ENCODE data around the gene HNRNPA3. TPM values are rescaled to one million over a fixed set of nuclear protein-coding genes. Genes with fewer than 3 reads are reported as not detected.
"Not testable (repeated sequence)": the region's sequence is repeated elsewhere in the genome, so short reads cannot be mapped to it uniquely, and the experiment has no call there.

HNRNPA3 gene
- total RNA-seq, 2 experiments from 2014 or later: 68.2 to 450 TPM

DNA sequence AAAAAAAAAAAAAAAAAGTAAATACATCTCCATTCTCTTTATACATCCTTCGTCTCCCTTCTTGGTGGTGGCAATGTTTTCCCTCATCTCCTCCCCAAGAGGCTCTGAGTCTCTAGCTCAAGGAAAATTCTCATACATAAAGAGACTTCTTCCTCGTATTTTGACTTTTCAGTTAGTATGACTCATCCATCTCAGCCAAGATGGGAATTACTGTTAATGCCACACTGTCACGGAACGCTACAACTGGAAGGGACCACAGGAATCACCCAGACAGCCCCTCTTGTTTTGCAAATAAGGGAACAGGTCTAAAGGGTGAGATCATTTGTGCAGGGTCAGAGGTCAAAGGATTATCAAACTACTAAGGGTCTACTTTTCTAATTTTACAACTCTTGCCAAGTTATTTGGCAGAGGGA lies 32.4 kb downstream of the HNRNPA3 start:
- ChIA-PET CTCF (ENCODE audit: unreplicated experiment) (no interaction called here), POLR2A (interaction anchor here (1.8 kb wide), 1 partner anchor 11 kb away, joined by 4 read pairs; no protein-coding TSS in a partner anchor)
- H2AFZ ChIP-seq (ENCODE audit: low read length): no peak overlapping the region
- H3K36me3 ChIP-seq (ENCODE audit: insufficient read depth, low read length): peaks cover 43% of the 10 kb centered on the region
- peaks cover 95% of the 10 kb centered on the region for H3K79me2 ChIP-seq (ENCODE audit: insufficient read depth, low read depth, low read length)
- peaks cover 28% of the 10 kb centered on the region for H4K20me1 ChIP-seq (ENCODE audit: insufficient read depth, low read length)
- TF ChIP-seq EZH2phosphoT487 (IDR thresholded peaks at IDR 0.05; ENCODE audit: borderline replicate concordance, low read depth, low read length): no peak
- TF ChIP-seq, protein P1, sequence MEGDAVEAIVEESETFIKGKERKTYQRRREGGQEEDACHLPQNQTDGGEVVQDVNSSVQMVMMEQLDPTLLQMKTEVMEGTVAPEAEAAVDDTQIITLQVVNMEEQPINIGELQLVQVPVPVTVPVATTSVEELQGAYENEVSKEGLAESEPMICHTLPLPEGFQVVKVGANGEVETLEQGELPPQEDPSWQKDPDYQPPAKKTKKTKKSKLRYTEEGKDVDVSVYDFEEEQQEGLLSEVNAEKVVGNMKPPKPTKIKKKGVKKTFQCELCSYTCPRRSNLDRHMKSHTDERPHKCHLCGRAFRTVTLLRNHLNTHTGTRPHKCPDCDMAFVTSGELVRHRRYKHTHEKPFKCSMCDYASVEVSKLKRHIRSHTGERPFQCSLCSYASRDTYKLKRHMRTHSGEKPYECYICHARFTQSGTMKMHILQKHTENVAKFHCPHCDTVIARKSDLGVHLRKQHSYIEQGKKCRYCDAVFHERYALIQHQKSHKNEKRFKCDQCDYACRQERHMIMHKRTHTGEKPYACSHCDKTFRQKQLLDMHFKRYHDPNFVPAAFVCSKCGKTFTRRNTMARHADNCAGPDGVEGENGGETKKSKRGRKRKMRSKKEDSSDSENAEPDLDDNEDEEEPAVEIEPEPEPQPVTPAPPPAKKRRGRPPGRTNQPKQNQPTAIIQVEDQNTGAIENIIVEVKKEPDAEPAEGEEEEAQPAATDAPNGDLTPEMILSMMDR (conservative IDR thresholded peaks at IDR 0.05; ENCODE audit: low read length): no peak
- no peaks in the 10 kb centered on the region for H3K9me2 ChIP-seq (ENCODE audit: insufficient read depth, low read length)
- H3K4me2 ChIP-seq (ENCODE audit: low read length): no peak overlapping the region
- no peak overlapping the region for H3K4me3 ChIP-seq (ENCODE audit: low read depth, low read length, poor library complexity, severe bottlenecking)
- no peak overlapping the region for H3K27ac ChIP-seq (ENCODE audit: low read depth, low read length, poor library complexity, severe bottlenecking)
- intact Hi-C loops (cut with micrococcal nuclease; ENCODE audit: unreplicated experiment): no loop called here
- no TSS peak for BruUV-seq (replicated peaks)
- no peaks in the 10 kb centered on the region for H3K9me3 ChIP-seq (ENCODE audit: low read length)
- DNase-seq (ENCODE audit: low spot score): no peak
- peaks cover 30% of the 10 kb centered on the region for H3K4me1 ChIP-seq (ENCODE audit: insufficient read depth, low read length, poor library complexity, severe bottlenecking)

DNA sequence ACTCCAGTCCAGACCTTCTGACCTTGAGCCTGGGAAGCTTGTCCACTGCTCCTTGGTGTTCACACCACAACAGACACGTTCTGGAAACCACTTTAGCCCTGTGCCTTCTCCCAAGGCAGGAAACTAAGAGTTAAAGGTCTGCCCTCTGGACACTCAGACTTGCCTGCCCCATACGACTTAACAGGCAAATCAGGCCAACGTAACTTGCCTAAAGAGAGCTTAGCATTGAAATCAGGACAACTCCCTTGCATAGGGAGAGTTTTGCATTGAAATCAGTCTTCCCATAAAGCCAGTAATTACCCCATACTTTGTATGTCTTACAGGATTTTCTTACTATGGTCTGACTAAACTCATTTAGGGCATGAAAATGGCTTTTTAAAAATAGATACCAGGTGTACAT lies 33.4 kb downstream of the HNRNPA3 start:
- Histone ChIP-seq H3K79me2 (ENCODE audit: insufficient read depth, low read depth, low read length) (peaks cover 95% of the 10 kb centered on the region), H3K36me3 (ENCODE audit: insufficient read depth, low read length) (peaks cover 49% of the 10 kb centered on the region), H3K4me2 (ENCODE audit: low read length) (no peak overlapping the region), H3K9me2 (ENCODE audit: insufficient read depth, low read length) (no peaks in the 10 kb centered on the region), H3K4me1 (ENCODE audit: insufficient read depth, low read length, poor library complexity, severe bottlenecking) (peaks cover 20% of the 10 kb centered on the region), H3K4me3 (ENCODE audit: low read depth, low read length, poor library complexity, severe bottlenecking) (no peak overlapping the region), H4K20me1 (ENCODE audit: insufficient read depth, low read length) (peaks cover 28% of the 10 kb centered on the region), H3K9me3 (ENCODE audit: low read length) (no peaks in the 10 kb centered on the region), H3K27ac (ENCODE audit: low read depth, low read length, poor library complexity, severe bottlenecking) (no peak overlapping the region), H2AFZ (ENCODE audit: low read length) (no peak overlapping the region)
- ChIA-PET CTCF (ENCODE audit: unreplicated experiment) (no interaction called here), POLR2A (interaction anchor here (1.8 kb wide), 1 partner anchor 12 kb away, joined by 4 read pairs; no protein-coding TSS in a partner anchor)
- intact Hi-C loops (cut with micrococcal nuclease; ENCODE audit: unreplicated experiment): no loop called here
- TF ChIP-seq, protein P1 (conservative IDR thresholded peaks at IDR 0.05; ENCODE audit: low read length): no peak
- TF ChIP-seq EZH2phosphoT487 (IDR thresholded peaks at IDR 0.05; ENCODE audit: borderline replicate concordance, low read depth, low read length): no peak
- no peak for DNase-seq (ENCODE audit: low spot score)
- no TSS peak for BruUV-seq (replicated peaks)

DNA sequence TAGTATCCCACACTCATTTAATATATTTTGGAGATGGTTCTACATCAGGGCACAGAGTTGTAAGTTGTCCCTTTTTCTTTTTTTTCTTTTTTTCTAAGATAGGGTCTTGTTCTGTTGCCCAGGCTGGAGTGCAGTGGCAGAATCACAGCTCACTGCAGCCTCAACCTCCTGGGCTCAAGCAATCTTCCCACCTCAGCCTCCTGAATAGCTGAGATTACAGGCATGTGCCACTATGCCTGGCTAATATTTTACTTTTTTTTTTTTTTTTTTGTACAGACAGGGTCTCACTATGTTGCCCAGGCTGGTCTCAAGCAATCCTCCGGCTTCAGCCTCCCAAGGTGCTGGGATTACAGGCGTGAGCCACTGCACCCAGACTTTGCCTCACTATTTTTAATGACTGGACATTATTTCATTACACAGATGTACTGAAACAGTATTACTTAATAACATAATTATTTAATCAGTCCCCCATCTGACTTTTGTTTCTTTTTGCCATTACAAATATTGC lies 34.0 kb downstream of the HNRNPA3 start:
- H3K4me1 ChIP-seq (ENCODE audit: insufficient read depth, low read length, poor library complexity, severe bottlenecking): peaks cover 15% of the 10 kb centered on the region
- H3K9me2 ChIP-seq (ENCODE audit: insufficient read depth, low read length); H3K9me3 ChIP-seq (ENCODE audit: low read length); POLR2A ChIA-PET; intact Hi-C loops (cut with micrococcal nuclease; ENCODE audit: unreplicated experiment); CTCF ChIA-PET (ENCODE audit: unreplicated experiment); H3K27ac ChIP-seq (ENCODE audit: low read depth, low read length, poor library complexity, severe bottlenecking); BruUV-seq (replicated peaks); H3K4me3 ChIP-seq (ENCODE audit: low read depth, low read length, poor library complexity, severe bottlenecking); H2AFZ ChIP-seq (ENCODE audit: low read length); DNase-seq (ENCODE audit: low spot score); H3K4me2 ChIP-seq (ENCODE audit: low read length): not testable (repeated sequence)
- peaks cover 95% of the 10 kb centered on the region for H3K79me2 ChIP-seq (ENCODE audit: insufficient read depth, low read depth, low read length)
- H3K36me3 ChIP-seq (ENCODE audit: insufficient read depth, low read length): peaks cover 48% of the 10 kb centered on the region
- peaks cover 31% of the 10 kb centered on the region for H4K20me1 ChIP-seq (ENCODE audit: insufficient read depth, low read length)

Measured in OCI-LY7 (cell line).